ENCODE data around the gene ACKR3.

DNA sequence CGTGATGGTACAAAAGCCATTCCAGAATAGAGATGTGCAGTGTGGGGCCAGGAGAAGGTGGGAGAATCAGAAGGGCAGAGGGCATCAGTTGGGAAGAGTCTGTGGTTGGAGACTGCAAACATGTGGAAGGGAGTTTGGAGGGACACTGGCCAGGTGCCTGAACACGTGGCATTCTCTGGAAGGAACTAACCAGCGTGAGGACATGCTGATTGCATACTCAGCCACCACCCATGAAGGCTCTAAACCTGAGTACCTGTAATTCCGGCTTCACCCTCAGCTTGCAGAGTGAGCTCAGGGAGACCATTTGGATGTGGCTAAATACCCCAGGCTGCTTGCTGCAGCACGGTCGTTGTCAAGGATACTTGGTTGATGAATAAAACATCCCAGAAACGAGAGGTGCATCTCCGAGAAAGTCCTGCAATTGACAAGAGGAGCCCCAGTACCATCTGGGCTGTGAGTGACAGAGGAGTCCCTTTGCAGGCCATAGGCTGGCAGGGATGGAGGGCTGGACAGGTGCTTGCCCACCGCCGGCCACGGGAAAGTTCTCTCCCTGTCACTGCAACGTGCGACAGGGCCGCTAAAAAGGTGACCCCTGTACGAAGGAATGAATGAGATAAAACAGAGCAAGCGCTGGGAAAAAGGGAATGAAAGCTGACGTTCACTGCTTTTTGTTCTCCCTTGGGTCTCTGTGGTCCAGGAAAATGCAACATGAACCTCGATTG is 5.0 kb downstream of the ACKR3 start:
- TF ChIP-seq, protein P1, sequence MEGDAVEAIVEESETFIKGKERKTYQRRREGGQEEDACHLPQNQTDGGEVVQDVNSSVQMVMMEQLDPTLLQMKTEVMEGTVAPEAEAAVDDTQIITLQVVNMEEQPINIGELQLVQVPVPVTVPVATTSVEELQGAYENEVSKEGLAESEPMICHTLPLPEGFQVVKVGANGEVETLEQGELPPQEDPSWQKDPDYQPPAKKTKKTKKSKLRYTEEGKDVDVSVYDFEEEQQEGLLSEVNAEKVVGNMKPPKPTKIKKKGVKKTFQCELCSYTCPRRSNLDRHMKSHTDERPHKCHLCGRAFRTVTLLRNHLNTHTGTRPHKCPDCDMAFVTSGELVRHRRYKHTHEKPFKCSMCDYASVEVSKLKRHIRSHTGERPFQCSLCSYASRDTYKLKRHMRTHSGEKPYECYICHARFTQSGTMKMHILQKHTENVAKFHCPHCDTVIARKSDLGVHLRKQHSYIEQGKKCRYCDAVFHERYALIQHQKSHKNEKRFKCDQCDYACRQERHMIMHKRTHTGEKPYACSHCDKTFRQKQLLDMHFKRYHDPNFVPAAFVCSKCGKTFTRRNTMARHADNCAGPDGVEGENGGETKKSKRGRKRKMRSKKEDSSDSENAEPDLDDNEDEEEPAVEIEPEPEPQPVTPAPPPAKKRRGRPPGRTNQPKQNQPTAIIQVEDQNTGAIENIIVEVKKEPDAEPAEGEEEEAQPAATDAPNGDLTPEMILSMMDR (conservative IDR thresholded peaks at IDR 0.05): no peak
- no peak for TF ChIP-seq EZH2 (IDR thresholded peaks at IDR 0.05; ENCODE audit: low read depth)
